Measurements from ENCODE around the gene XRCC4.

The XRCC4 gene

DNA sequence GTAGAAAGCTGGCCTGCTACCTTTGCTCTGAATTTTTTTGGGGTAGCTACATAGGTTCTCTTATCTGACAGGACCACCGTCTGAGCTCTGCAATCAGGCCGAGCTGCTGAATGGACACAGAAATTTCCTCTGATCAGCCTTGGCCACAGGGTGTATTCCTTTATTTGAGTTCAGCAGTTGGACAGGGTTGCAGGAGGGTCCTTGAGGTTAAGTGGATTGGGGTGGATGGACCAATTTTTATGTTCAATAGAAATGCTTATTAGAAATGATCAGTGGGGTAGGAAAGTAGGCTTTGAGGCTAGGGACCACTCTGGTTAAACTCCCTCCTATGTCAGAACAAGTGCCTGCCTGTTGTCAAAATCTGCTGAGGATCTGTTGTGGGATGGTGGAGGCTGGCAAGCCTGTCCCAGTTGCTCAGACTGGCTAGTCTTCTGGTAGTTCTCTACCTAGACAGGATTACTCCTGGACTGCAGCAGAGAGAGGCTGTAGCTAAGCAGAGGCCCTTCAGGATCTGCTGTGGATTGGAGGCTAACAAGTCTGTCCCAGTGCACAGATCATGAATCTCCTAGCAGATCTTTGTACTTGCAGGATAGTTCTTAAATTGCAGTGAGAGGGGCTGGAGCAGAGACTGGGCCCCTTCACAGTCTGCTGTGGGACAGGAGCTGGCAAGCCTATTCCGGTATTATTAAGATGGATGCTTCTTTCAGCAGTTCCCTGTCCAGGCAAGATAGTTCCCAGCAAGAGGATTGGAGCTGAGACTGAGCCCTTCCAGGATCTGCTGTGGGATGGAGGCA lies 18.0 kb downstream of the XRCC4 start:
- Mint-ChIP-seq H3K36me3 (ENCODE audit: low read depth) (peaks cover 41% of the 10 kb centered on the region), H3K9me3 (peaks cover 8% of the 10 kb centered on the region), H3K27ac (no peak overlapping the region), H3K4me1 (ENCODE audit: low read depth) (peaks cover 16% of the 10 kb centered on the region), H3K27me3 (no peaks in the 10 kb centered on the region), H3K4me3 (no peak overlapping the region)

DNA sequence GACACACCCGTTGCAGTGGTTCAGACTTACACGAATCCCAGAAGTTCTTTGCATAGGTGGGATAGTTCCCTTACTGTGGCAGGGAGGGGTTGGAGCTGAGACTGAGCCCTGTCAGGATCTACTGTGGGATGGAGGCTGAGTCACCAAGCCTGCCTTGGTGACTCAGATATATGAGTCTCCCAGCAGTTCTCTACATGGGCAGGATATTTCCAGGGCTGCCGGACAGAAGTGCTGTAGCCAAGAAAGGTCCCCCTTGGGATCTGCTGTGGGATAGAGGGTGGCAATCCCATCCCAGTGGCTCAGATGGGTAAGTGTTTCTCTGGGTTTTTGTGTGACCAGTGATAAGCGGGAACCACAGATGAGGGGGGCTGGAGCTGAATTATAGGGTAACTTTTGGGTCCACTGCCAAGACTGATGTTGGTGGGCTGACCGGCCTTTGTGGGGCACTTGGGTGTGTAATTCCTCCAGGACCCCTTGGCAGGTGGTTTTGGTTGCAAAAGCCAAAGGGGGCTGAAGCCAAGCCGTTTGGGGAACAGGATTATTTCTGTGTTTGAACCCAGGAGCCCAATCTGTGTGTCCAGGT lies 18.7 kb downstream of the XRCC4 start:
- no peaks in the 10 kb centered on the region for H3K27me3 Mint-ChIP-seq
- no peak overlapping the region for H3K27ac Mint-ChIP-seq
- H3K36me3 Mint-ChIP-seq (ENCODE audit: low read depth) = peaks cover 38% of the 10 kb centered on the region
- peaks cover 16% of the 10 kb centered on the region for H3K4me1 Mint-ChIP-seq (ENCODE audit: low read depth)
- peaks cover 2% of the 10 kb centered on the region for H3K9me3 Mint-ChIP-seq
- H3K4me3 Mint-ChIP-seq = no peak overlapping the region

DNA sequence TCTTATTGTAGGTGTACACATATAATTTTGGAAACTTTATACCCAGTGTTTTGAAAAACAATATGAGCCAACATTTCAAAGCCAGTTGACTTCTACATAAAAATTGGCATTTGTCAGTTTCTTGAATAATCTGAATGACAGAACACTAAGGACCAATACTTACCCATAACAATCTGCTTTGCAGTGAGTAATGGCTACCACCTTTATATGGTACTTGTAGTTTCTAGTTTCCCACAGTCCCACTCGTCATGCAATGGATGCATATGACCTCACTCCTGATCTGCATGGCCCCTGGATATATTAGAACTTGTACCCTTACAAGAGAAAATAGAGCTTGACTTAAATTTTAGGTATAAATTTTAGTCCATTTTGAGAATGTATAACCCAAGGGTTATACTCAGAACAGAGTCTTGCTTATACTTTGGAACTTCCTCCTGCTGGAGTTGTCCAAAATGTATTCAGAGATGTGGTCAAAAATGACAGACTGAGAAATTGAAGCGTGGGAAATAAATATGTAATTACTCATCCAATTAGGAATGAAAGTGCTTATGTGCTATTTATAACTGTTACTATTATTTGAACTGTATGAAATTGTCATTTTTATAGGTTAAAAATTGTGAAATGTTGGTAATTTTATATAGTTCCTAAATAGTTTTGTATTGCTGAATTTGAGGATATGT lies 19.5 kb downstream of the XRCC4 start:
- H3K27me3 Mint-ChIP-seq = no peaks in the 10 kb centered on the region

DNA sequence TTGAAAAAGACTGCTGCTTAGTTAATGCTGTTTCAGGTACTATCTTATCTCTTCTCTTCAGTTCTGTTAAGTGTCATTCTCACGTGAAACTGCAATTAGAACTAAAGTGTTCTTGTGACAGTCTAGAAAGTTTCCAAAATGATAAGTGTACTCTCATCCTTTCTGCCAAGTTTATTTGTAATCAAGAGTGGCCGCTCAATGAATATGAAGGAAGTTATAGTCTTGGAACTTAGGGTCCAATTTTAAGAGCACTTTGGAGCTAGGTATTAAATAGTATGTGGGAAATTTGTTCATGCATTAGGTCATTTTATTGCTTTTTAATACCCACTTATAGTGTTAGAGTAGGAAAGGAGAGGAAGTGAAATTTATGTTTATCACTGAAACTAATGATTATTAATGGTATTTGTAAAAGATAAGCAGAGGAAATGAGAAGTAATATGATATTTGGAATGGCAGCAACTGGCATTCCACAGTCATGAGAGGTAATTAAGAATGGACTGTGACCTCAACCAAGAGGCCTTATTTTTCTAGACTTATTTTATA lies 20.4 kb downstream of the XRCC4 start:
- Mint-ChIP-seq H3K27me3 (no peaks in the 10 kb centered on the region), H3K4me3 (no peak overlapping the region), H3K4me1 (ENCODE audit: low read depth) (peaks cover 3% of the 10 kb centered on the region), H3K9me3 (no peaks in the 10 kb centered on the region), H3K27ac (no peak overlapping the region), H3K36me3 (ENCODE audit: low read depth) (peaks cover 29% of the 10 kb centered on the region)

More for the DNA sequence above, 19.5 kb downstream of the XRCC4 start:
- Mint-ChIP-seq H3K36me3 (ENCODE audit: low read depth) (peaks cover 35% of the 10 kb centered on the region), H3K4me3 (no peak overlapping the region), H3K4me1 (ENCODE audit: low read depth) (peaks cover 13% of the 10 kb centered on the region), H3K9me3 (no peaks in the 10 kb centered on the region), H3K27ac (no peak overlapping the region)

DNA sequence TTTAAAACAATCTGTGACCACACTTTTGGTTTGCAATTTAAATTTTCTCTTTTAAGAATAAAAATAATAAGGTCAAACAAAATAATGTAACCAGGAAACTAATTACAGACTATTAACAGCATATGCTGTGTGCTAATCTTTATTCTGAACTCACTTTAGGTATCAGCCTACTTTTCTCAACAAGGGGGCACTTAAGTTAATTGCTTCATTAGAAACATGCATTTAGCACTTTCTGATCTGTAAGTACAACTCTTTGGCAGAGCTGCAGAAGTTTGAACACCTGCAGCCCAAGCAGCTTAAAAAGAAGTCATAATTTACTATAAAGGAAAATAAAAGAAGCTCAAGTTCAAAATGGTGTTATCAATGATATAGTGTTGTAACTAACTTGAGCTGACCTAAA lies 21.7 kb downstream of the XRCC4 start:
- H3K4me3 Mint-ChIP-seq = no peak overlapping the region
- no peaks in the 10 kb centered on the region for H3K27me3 Mint-ChIP-seq
- no peaks in the 10 kb centered on the region for H3K4me1 Mint-ChIP-seq (ENCODE audit: low read depth)
- peaks cover 19% of the 10 kb centered on the region for H3K36me3 Mint-ChIP-seq (ENCODE audit: low read depth)
- H3K9me3 Mint-ChIP-seq = no peaks in the 10 kb centered on the region
- no peak overlapping the region for H3K27ac Mint-ChIP-seq

DNA sequence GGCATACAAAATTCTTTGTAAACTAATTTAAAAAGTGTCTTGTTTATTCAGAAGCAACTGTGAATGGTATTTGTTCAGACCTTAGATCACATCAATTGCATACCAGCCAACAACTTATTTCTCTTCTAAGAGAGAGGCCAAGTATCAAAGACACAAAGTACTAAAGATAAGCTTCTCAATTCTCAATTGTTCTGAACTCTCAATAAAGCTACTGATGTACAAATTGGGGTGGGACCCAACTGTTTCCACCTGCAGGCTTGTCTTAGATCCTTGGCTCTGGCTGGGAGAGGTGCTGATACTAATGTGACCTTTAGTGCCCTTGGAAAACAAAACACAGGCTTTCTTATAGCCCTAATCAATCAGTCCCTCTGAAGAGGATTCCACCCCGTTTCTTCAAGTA lies 22.1 kb downstream of the XRCC4 start:
- Mint-ChIP-seq H3K27ac (no peak overlapping the region), H3K9me3 (no peaks in the 10 kb centered on the region), H3K27me3 (no peaks in the 10 kb centered on the region), H3K4me1 (ENCODE audit: low read depth) (no peaks in the 10 kb centered on the region), H3K4me3 (no peak overlapping the region), H3K36me3 (ENCODE audit: low read depth) (peaks cover 14% of the 10 kb centered on the region)

DNA sequence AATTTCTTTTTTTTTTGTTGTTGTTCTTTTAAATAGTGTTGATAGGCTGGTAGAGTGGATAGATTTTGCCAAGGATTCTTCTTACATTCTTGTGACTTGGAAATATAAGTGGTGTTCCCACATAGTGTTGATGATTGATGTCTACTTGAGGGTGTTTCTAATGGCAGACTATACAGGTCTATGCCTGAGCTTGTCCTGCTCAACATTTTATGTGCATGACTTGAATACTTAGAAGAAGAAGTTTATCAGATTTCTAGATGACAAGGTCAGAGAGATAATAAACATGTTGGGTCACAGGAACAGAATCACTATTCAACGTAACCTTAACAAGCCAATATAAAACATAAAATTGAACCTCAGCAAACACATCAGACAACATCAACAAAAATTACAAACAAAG lies 24.2 kb downstream of the XRCC4 start:
- Mint-ChIP-seq H3K4me1 (ENCODE audit: low read depth) (no peaks in the 10 kb centered on the region), H3K4me3 (no peak overlapping the region), H3K27ac (no peak overlapping the region), H3K9me3 (no peaks in the 10 kb centered on the region), H3K36me3 (ENCODE audit: low read depth) (peaks cover 3% of the 10 kb centered on the region), H3K27me3 (no peaks in the 10 kb centered on the region)

DNA sequence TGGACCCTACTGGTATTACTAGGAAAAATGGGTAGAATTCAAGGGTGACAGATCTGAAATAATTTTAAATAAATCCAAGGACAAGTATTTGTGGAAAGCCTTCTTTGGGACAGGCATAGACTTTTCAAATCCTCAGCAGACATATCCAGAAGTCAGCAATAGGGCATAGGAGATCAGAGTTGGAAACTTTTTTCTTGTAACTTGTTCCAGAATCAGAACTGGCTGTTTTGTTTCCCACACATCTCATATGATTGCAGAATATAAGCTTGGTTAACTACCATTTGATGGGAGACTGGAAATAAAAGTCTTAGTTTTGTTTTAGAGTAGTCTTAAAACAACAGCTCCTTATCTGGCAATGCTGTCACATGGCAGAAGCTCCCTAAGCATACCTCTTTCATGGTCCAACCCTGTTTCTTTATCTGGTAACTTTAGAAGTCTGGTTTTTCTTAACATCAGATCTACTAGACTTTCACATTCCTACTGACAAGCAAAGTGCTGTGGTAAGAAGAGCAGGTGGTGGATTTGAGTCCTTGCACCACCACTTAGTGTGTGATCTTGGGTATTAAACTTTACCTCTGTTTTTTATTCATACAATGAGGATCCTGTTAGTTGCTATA lies 25.1 kb downstream of the XRCC4 start:
- Mint-ChIP-seq H3K27me3 (no peaks in the 10 kb centered on the region), H3K27ac (no peak overlapping the region), H3K36me3 (ENCODE audit: low read depth) (peaks cover 9% of the 10 kb centered on the region), H3K9me3 (no peaks in the 10 kb centered on the region), H3K4me3 (no peak overlapping the region), H3K4me1 (ENCODE audit: low read depth) (no peaks in the 10 kb centered on the region)

DNA sequence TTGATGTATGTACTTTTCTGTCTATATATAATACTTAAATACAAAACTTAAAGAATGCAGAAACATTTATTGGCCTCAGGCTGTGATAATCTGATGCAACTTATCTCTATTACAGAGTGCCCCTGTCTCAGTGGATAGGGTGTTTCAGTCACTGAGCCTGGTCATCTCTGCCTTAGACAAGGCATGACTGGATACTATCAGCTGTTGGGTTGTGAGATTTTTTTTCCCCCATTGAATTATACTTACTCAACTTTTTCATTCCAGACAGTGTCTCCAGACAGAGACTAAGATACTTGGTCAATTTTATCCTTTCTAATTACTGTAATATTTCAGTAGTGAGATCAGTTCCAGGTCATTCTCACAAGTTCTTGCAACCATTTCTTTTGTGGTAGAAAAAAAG lies 26.7 kb downstream of the XRCC4 start:
- H3K27me3 Mint-ChIP-seq = no peaks in the 10 kb centered on the region
- H3K9me3 Mint-ChIP-seq = no peaks in the 10 kb centered on the region
- no peak overlapping the region for H3K27ac Mint-ChIP-seq
- H3K4me3 Mint-ChIP-seq = no peak overlapping the region
- H3K36me3 Mint-ChIP-seq (ENCODE audit: low read depth) = peaks cover 7% of the 10 kb centered on the region
- H3K4me1 Mint-ChIP-seq (ENCODE audit: low read depth) = no peaks in the 10 kb centered on the region

DNA sequence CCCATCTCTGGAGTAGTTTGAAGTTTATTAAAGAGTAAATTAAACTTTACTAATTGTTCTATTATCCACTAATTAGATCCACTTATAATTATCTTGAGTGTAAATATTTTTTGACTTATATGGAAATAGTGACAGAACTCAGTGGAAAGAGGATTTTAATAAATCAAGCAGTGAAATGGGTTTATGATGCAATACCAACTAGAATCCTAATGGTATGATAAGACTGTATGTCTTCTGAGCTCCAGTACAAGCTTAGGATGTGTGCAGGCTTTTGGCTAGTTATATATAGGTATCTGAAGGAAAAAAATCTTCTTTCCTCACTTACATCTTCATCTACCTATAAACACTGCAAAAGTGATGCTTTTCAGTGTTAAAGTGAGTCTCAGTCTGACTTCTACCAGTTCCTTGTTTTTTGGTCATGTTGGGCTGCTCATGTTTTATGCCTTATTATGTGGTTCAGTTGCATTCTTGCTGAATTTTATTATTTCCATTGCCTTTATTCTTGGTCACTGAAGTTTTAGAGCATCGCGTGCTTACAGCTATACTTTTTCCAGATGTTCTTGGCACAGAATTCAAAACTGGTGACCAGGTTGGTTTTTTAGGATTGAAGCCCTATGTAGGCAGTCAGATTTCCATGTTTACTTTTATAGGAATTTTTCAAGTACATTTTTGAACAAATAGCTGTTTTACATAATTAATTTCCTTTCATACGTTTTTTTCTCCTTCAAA lies 30.5 kb downstream of the XRCC4 start:
- Mint-ChIP-seq H3K27ac (no peak overlapping the region), H3K27me3 (no peaks in the 10 kb centered on the region), H3K4me3 (no peak overlapping the region)

DNA sequence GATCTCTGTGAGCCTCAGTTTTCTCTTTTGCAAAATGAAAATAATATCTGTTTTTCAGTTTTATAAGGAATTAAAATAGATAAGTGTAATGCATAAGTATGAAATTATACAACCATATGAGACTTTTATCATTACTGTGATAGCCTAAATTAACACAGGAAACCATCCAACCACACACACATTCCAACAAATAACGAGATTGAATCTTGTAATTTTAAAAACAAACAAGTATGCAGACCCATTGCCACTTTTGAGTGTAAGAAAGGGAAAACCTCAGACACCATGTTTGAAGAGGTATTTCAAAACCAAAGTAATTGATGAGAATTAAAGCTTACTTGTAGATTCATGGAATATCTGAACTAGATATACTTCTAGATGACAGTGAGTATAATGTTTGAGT lies 32.0 kb downstream of the XRCC4 start:
- Mint-ChIP-seq H3K9me3 (peaks cover 15% of the 10 kb centered on the region), H3K27me3 (no peaks in the 10 kb centered on the region), H3K27ac (no peak overlapping the region), H3K4me3 (no peak overlapping the region), H3K4me1 (ENCODE audit: low read depth) (no peaks in the 10 kb centered on the region), H3K36me3 (ENCODE audit: low read depth) (peaks cover 33% of the 10 kb centered on the region)

More for the DNA sequence above, 30.5 kb downstream of the XRCC4 start:
- Mint-ChIP-seq H3K9me3 (peaks cover 8% of the 10 kb centered on the region), H3K36me3 (ENCODE audit: low read depth) (peaks cover 21% of the 10 kb centered on the region), H3K4me1 (ENCODE audit: low read depth) (no peaks in the 10 kb centered on the region)

DNA sequence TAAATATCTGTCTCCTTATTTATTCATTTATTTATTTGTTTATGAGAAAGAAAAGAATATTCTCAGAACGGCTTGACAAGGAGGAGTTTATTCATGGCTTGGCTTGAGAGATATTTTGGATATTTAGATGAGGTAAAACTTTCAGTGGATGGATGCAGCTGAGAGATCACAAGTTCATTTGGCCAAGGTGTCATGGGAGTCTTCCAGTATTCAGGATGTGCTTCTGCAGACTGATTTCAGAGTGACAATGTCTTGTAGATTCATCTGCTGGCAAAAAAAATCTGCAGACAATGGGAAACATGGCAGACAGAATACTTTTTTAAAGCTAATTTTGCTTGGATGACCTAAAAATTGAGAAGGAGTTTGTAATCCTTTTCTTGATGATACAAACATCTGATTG lies 38.5 kb downstream of the XRCC4 start:
- Mint-ChIP-seq H3K4me3 (no peak overlapping the region), H3K36me3 (ENCODE audit: low read depth) (peaks cover 49% of the 10 kb centered on the region), H3K27ac (no peak overlapping the region), H3K27me3 (no peaks in the 10 kb centered on the region), H3K4me1 (ENCODE audit: low read depth) (no peaks in the 10 kb centered on the region), H3K9me3 (peaks cover 25% of the 10 kb centered on the region)

DNA sequence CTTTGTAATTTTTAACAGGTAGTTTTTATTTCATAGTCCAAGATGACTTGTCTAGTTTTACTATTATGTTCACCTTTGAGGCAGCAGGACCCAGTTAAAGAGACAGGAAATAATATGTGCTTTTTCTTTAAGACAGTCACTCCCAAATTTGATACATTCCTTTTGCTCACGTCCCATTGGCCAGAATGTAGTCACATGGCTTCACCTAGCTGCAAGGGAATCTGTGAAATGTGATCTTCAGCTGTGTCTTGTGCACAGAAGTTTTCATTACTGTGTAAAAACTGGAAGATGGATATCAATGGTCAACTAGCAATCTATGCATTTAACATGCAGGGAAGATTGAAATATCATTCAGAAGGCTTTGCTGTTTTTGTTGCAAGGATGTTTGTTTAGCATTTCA lies 41.1 kb downstream of the XRCC4 start:
- peaks cover 15% of the 10 kb centered on the region for H3K9me3 Mint-ChIP-seq
- H3K27ac Mint-ChIP-seq = no peak overlapping the region
- H3K27me3 Mint-ChIP-seq = no peaks in the 10 kb centered on the region
- H3K4me3 Mint-ChIP-seq = no peak overlapping the region
- peaks cover 38% of the 10 kb centered on the region for H3K36me3 Mint-ChIP-seq (ENCODE audit: low read depth)
- no peaks in the 10 kb centered on the region for H3K4me1 Mint-ChIP-seq (ENCODE audit: low read depth)

DNA sequence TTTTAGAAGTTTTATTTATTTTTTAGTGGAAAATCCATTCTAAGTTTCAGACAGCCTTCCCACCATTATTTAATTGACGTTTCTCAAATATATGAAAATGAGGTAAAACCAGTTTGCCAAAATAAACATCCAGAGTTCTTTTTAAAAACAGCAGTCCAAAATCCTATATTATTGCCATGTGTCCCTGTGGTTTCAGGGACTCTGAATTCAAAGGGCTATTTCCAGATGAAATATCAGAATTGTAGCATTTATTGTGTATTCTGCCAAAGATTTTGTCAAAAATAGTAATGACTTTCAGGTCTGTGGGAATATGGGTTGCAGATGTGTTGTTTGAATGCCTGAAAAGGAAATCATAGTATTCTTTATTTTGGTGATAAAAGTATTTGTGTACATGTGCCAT lies 41.6 kb downstream of the XRCC4 start:
- no peak overlapping the region for H3K4me3 Mint-ChIP-seq
- H3K4me1 Mint-ChIP-seq (ENCODE audit: low read depth) = no peaks in the 10 kb centered on the region
- no peak overlapping the region for H3K27ac Mint-ChIP-seq
- H3K27me3 Mint-ChIP-seq = no peaks in the 10 kb centered on the region
- peaks cover 35% of the 10 kb centered on the region for H3K36me3 Mint-ChIP-seq (ENCODE audit: low read depth)
- peaks cover 15% of the 10 kb centered on the region for H3K9me3 Mint-ChIP-seq
